SK-N-SH treated with all-trans-retinoic acid at 6 μM for 48 hours (cell line): ENCODE data around the gene NPTXR.

Experiments
- ARNTL ChIP-seq: fragments of 450-650 bp; formaldehyde crosslinking; IDR thresholded peaks from 2 replicates; pipeline ENCODE4 v1.5.0; 2020; ENCODE audit warnings: low read depth, mild to moderate bottlenecking, moderate library complexity, borderline replicate concordance
- ZC3H10 ChIP-seq: fragments of 250-450 bp; sonication (Bioruptor Pico); IDR thresholded peaks from 2 replicates; pipeline ENCODE4 v1.5.1; 2021; ENCODE audit warnings: mild to moderate bottlenecking, moderate library complexity
- ZFP30 ChIP-seq: fragments of 450-650 bp; formaldehyde crosslinking; IDR thresholded peaks from 2 replicates; pipeline ENCODE4 v1.5.0; 2022; ENCODE audit warnings: mild to moderate bottlenecking, moderate library complexity
- TF ChIP-seq, protein P1 (sequence below): fragments of 250-450 bp; sonication (Bioruptor Pico); IDR thresholded peaks from 2 replicates; pipeline ENCODE4 v1.5.1; 2021; ENCODE audit warnings: mild to moderate bottlenecking, moderate library complexity

DNA sequence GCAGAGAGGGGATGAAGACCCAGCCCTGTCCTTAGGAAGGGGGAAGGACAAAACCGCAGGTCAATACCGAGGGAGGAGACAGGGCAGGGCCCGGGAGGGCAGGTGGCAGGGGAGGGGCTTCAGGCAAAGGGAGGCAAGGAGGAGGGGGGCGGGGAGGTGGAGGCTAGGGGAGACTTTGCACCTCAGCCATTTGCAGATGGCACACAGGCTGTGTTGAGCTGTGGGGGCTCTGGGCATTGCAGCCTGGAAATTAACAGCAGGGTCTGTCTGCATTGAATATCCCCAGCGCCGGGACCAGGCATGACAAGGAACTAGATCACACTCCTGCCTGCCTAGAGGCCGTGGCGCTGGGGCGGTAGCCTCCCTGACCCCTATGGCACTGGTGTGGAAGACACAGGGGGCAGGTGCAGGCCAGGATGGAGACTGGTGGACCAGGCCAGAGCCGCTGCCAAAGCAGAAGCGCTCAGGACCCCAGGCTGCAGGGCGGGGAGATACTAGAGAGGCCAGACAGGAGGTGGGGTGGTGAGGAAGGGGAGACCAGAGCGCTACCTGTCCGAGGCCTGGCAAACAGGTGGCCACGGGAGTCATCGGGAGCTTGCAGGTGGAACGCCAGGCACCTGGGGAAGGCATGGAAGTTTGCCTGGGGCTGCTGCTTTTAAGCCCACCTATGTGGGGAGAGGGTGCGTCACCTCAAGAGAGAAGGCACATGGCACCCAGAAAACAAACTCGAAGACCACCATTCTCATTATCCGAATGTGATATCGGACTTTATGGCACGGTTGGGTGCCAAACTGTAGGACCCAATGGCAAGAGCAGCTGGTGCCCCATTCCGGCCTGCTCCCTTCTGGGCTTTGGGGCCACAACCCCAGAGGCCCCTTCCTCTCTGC, 16.7 kb upstream of the NPTXR start:
- TF ChIP-seq, protein P1, sequence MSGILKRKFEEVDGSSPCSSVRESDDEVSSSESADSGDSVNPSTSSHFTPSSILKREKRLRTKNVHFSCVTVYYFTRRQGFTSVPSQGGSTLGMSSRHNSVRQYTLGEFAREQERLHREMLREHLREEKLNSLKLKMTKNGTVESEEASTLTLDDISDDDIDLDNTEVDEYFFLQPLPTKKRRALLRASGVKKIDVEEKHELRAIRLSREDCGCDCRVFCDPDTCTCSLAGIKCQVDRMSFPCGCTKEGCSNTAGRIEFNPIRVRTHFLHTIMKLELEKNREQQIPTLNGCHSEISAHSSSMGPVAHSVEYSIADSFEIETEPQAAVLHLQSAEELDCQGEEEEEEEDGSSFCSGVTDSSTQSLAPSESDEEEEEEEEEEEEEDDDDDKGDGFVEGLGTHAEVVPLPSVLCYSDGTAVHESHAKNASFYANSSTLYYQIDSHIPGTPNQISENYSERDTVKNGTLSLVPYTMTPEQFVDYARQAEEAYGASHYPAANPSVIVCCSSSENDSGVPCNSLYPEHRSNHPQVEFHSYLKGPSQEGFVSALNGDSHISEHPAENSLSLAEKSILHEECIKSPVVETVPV (CRISPR knock-in tag): no peak
- TF ChIP-seq ZC3H10 (CRISPR knock-in tag) (no peak), ARNTL (CRISPR knock-in tag) (no peak), ZFP30 (CRISPR knock-in tag) (no peak)
